Measurements from ENCODE around the gene PFDN4.

PFDN4 gene

GRCh38 chr20:54207053-54207742, 689 bp upstream of the PFDN4 start:
- H3K4me1 ChIP-seq (ENCODE audit: control insufficient read depth, insufficient read depth, low read depth, low read length): peaks cover 2% of the 10 kb centered on the region
- peaks cover 0 to 4% of the 10 kb centered on the region in 2 experiments for H3K36me3 ChIP-seq (ENCODE audit: control insufficient read depth in 1 of 2, insufficient read depth in 2 of 2, low read depth in 1 of 2, low read length in 2 of 2)
- H2BK120ac ChIP-seq (ENCODE audit: low read depth, low read length): no peak overlapping the region
- no peak overlapping the region for H2BK12ac ChIP-seq (ENCODE audit: low read length in 2 of 2)
- no peak overlapping the region for H3K4ac ChIP-seq (ENCODE audit: low read depth in 1 of 2, low read length in 2 of 2)
- WGBS: 78% methylated on average over 7 of the region's 7 CpGs
- H3K18ac ChIP-seq (ENCODE audit: low read depth in 1 of 2, low read length in 2 of 2): no peak overlapping the region
- H2AFZ ChIP-seq (ENCODE audit: low read depth, low read length): no peak overlapping the region
- peaks cover 14% of the 10 kb centered on the region for H3K79me1 ChIP-seq (replicated peaks; ENCODE audit: low read length, poor library complexity, severe bottlenecking)
- H3K27ac ChIP-seq (ENCODE audit: low read length, poor library complexity, severe bottlenecking): no peak overlapping the region
- no peaks in the 10 kb centered on the region for H3K9me3 ChIP-seq (ENCODE audit: control insufficient read depth, low read length)
- H3K14ac ChIP-seq (ENCODE audit: low read length in 2 of 2): no peak overlapping the region
- H2AK5ac ChIP-seq (ENCODE audit: low read length, severe bottlenecking): no peak overlapping the region
- no peak overlapping the region for H2BK15ac ChIP-seq (ENCODE audit: low read depth, poor library complexity, severe bottlenecking)
- H4K91ac ChIP-seq (ENCODE audit: low read length): no peak overlapping the region
- DNase-seq: no peak
- peak overlapping the region; percentile 99 for H3K9ac ChIP-seq (ENCODE audit: low read length)
- peaks cover 0 to 7% of the 10 kb centered on the region in 2 experiments for H3K27me3 ChIP-seq (ENCODE audit: control insufficient read depth in 1 of 2, insufficient read depth in 1 of 2, low read length in 2 of 2)
- no peak overlapping the region for H4K8ac ChIP-seq (ENCODE audit: low read length)
- no peak overlapping the region for H3K23ac ChIP-seq (ENCODE audit: low read length in 2 of 2)
- no peak overlapping the region for H2BK5ac ChIP-seq (ENCODE audit: low read depth, low read length, poor library complexity, severe bottlenecking)
- peak overlapping the region in 1 of 2 experiments; percentile 97 for H3K4me3 ChIP-seq (ENCODE audit: insufficient read depth in 1 of 2, low read depth in 1 of 2, low read length in 2 of 2)
- peak overlapping the region; percentile 86 for H3K4me2 ChIP-seq (ENCODE audit: low read length, poor library complexity, severe bottlenecking)

DNA sequence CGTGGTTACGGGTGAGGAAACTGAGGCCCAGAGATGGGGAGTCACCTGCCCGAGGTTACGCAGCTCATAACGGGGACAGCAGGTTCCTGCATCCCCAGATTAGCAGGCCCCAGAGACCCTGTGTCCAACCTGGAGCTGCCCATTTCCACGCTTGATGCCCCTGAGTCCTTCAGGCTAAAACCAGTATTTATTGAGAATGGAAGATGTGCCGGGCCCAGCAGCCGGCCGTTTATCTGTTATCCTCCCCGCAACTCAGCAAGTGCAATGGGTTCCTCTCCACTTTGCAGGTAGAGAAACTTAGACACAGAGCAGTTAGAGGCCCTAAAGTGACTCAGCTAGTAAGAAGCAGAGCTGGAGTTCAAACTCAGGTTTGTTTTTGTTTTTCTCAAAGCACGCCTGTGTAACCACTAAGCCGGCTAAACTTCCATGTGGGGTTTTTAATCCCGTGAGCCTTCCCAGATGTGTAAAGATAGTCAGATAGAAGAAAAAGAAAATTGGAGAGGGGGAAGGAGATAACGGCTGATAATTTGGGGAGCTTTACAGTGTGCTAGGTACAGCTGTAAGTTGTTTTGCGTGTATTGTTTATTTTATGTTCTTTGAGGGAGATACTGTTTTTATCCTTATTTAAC, 775 bp downstream of the PFDN4 start:
- H3K9ac ChIP-seq (ENCODE audit: low read length): peak overlapping the region; percentile 99
- peak overlapping the region; percentile 97 to 98 for H3K4me3 ChIP-seq (ENCODE audit: insufficient read depth in 1 of 2, low read depth in 1 of 2, low read length in 2 of 2)
- peak overlapping the region in 1 of 2 experiments; percentile 9 for H3K4ac ChIP-seq (ENCODE audit: low read depth in 1 of 2, low read length in 2 of 2)
- DNase-seq: peak; percentile 52
- peak overlapping the region in 1 of 2 experiments; percentile 57 for H3K23ac ChIP-seq (ENCODE audit: low read length in 2 of 2)
- H3K14ac ChIP-seq (ENCODE audit: low read length in 2 of 2): peak overlapping the region in 1 of 2 experiments; percentile 98
- peaks cover 2 to 4% of the 10 kb centered on the region in 2 experiments for H3K36me3 ChIP-seq (ENCODE audit: control insufficient read depth in 1 of 2, insufficient read depth in 2 of 2, low read depth in 1 of 2, low read length in 2 of 2)
- H3K4me2 ChIP-seq (ENCODE audit: low read length, poor library complexity, severe bottlenecking): peak overlapping the region; percentile 86
- no peak overlapping the region for H2BK12ac ChIP-seq (ENCODE audit: low read length in 2 of 2)
- H2AK5ac ChIP-seq (ENCODE audit: low read length, severe bottlenecking): no peak overlapping the region
- H2BK5ac ChIP-seq (ENCODE audit: low read depth, low read length, poor library complexity, severe bottlenecking): no peak overlapping the region
- 2% methylated on average over 15 of the region's 15 CpGs for WGBS
- H4K91ac ChIP-seq (ENCODE audit: low read length): peak overlapping the region; percentile 4
- no peaks in the 10 kb centered on the region for H3K9me3 ChIP-seq (ENCODE audit: control insufficient read depth, low read length)
- H2BK15ac ChIP-seq (ENCODE audit: low read depth, poor library complexity, severe bottlenecking): peak overlapping the region; percentile 17
- peak overlapping the region; percentile 100 for H4K8ac ChIP-seq (ENCODE audit: low read length)
- H3K18ac ChIP-seq (ENCODE audit: low read depth in 1 of 2, low read length in 2 of 2): peak overlapping the region; percentile 73 to 99
- peaks cover 4% of the 10 kb centered on the region for H3K4me1 ChIP-seq (ENCODE audit: control insufficient read depth, insufficient read depth, low read depth, low read length)
- no peak overlapping the region for H2BK120ac ChIP-seq (ENCODE audit: low read depth, low read length)
- peaks cover 22% of the 10 kb centered on the region for H3K79me1 ChIP-seq (replicated peaks; ENCODE audit: low read length, poor library complexity, severe bottlenecking)
- peaks cover 0 to 7% of the 10 kb centered on the region in 2 experiments for H3K27me3 ChIP-seq (ENCODE audit: control insufficient read depth in 1 of 2, insufficient read depth in 1 of 2, low read length in 2 of 2)
- peak overlapping the region; percentile 79 for H2AFZ ChIP-seq (ENCODE audit: low read depth, low read length)
- H3K27ac ChIP-seq (ENCODE audit: low read length, poor library complexity, severe bottlenecking): peak overlapping the region; percentile 38

- Histone ChIP-seq H3K9me3 (ENCODE audit: control insufficient read depth, low read length) (no peaks in the 10 kb centered on the region), H3K4me3 (ENCODE audit: insufficient read depth in 1 of 2, low read depth in 1 of 2, low read length in 2 of 2) (peak overlapping the region in 1 of 2 experiments; percentile 97), H4K91ac (ENCODE audit: low read length) (no peak overlapping the region), H3K4me1 (ENCODE audit: control insufficient read depth, insufficient read depth, low read depth, low read length) (peaks cover 4% of the 10 kb centered on the region), H4K8ac (ENCODE audit: low read length) (no peak overlapping the region), H3K27me3 (ENCODE audit: control insufficient read depth in 1 of 2, insufficient read depth in 1 of 2, low read length in 2 of 2) (peaks cover 0 to 7% of the 10 kb centered on the region in 2 experiments), H2BK12ac (ENCODE audit: low read length in 2 of 2) (no peak overlapping the region), H3K23ac (ENCODE audit: low read length in 2 of 2) (no peak overlapping the region), H2AK5ac (ENCODE audit: low read length, severe bottlenecking) (no peak overlapping the region), H3K18ac (ENCODE audit: low read depth in 1 of 2, low read length in 2 of 2) (no peak overlapping the region), H3K9ac (ENCODE audit: low read length) (peak overlapping the region; percentile 99), H2BK15ac (ENCODE audit: low read depth, poor library complexity, severe bottlenecking) (no peak overlapping the region), H3K27ac (ENCODE audit: low read length, poor library complexity, severe bottlenecking) (no peak overlapping the region), H3K4ac (ENCODE audit: low read depth in 1 of 2, low read length in 2 of 2) (no peak overlapping the region), H2AFZ (ENCODE audit: low read depth, low read length) (no peak overlapping the region), H3K14ac (ENCODE audit: low read length in 2 of 2) (no peak overlapping the region), H3K79me1 (replicated peaks; ENCODE audit: low read length, poor library complexity, severe bottlenecking) (peaks cover 22% of the 10 kb centered on the region), H3K36me3 (ENCODE audit: control insufficient read depth in 1 of 2, insufficient read depth in 2 of 2, low read depth in 1 of 2, low read length in 2 of 2) (peaks cover 2 to 4% of the 10 kb centered on the region in 2 experiments), H3K4me2 (ENCODE audit: low read length, poor library complexity, severe bottlenecking) (peak overlapping the region; percentile 86), H2BK120ac (ENCODE audit: low read depth, low read length) (no peak overlapping the region), H2BK5ac (ENCODE audit: low read depth, low read length, poor library complexity, severe bottlenecking) (no peak overlapping the region)
- WGBS: 91% methylated on average over 4 of the region's 5 CpGs
- DNase-seq: no peak
Measured at GRCh38 chr20:54209216-54209813, 1.4 kb downstream of the PFDN4 start.

GRCh38 chr20:54212226-54212625, 4.3 kb downstream of the PFDN4 start:
- H3K18ac ChIP-seq (ENCODE audit: low read depth in 1 of 2, low read length in 2 of 2): no peak overlapping the region
- H2BK120ac ChIP-seq (ENCODE audit: low read depth, low read length): no peak overlapping the region
- no peaks in the 10 kb centered on the region for H3K9me3 ChIP-seq (ENCODE audit: control insufficient read depth, low read length)
- H2BK5ac ChIP-seq (ENCODE audit: low read depth, low read length, poor library complexity, severe bottlenecking): no peak overlapping the region
- no peak overlapping the region for H2BK12ac ChIP-seq (ENCODE audit: low read length in 2 of 2)
- H2AFZ ChIP-seq (ENCODE audit: low read depth, low read length): no peak overlapping the region
- H2AK5ac ChIP-seq (ENCODE audit: low read length, severe bottlenecking): no peak overlapping the region
- H2BK15ac ChIP-seq (ENCODE audit: low read depth, poor library complexity, severe bottlenecking): no peak overlapping the region
- H3K9ac ChIP-seq (ENCODE audit: low read length): no peak overlapping the region
- no peak overlapping the region for H4K8ac ChIP-seq (ENCODE audit: low read length)
- H3K27me3 ChIP-seq (ENCODE audit: control insufficient read depth in 1 of 2, insufficient read depth in 1 of 2, low read length in 2 of 2): no peaks in the 10 kb centered on the region
- H3K14ac ChIP-seq (ENCODE audit: low read length in 2 of 2): no peak overlapping the region
- H3K79me1 ChIP-seq (replicated peaks; ENCODE audit: low read length, poor library complexity, severe bottlenecking): peaks cover 36% of the 10 kb centered on the region
- H4K91ac ChIP-seq (ENCODE audit: low read length): no peak overlapping the region
- H3K4me1 ChIP-seq (ENCODE audit: control insufficient read depth, insufficient read depth, low read depth, low read length): peaks cover 4% of the 10 kb centered on the region
- no peak overlapping the region for H3K4me3 ChIP-seq (ENCODE audit: insufficient read depth in 1 of 2, low read depth in 1 of 2, low read length in 2 of 2)
- H3K36me3 ChIP-seq (ENCODE audit: control insufficient read depth in 1 of 2, insufficient read depth in 2 of 2, low read depth in 1 of 2, low read length in 2 of 2): peaks cover 10 to 28% of the 10 kb centered on the region in 2 experiments
- H3K4ac ChIP-seq (ENCODE audit: low read depth in 1 of 2, low read length in 2 of 2): no peak overlapping the region
- no peak overlapping the region for H3K27ac ChIP-seq (ENCODE audit: low read length, poor library complexity, severe bottlenecking)
- H3K23ac ChIP-seq (ENCODE audit: low read length in 2 of 2): no peak overlapping the region
- peak; percentile 71 for DNase-seq
- no peak overlapping the region for H3K4me2 ChIP-seq (ENCODE audit: low read length, poor library complexity, severe bottlenecking)
- whole genome bisulfite sequencing: 0% methylated on average over 1 of the region's 1 CpG

Data from mesenchymal stem cell (in vitro differentiated cells and primary cell).